ENCODE results near the gene DPYD. TPM values are rescaled to one million over a fixed set of nuclear protein-coding genes. Genes with fewer than 3 reads are reported as not detected.

Gene DPYD
- total and polyA plus RNA-seq, 9 of the 15 experiments (the other 6 are each of a cell fraction or from before 2014, with no cell fraction given), result 0.03 to 0.25 (median 0.08) TPM; not detected in 2

GRCh38 chr1:97077221-97077620 is 843.6 kb downstream of the DPYD start:
- Histone ChIP-seq H3K9me3 (replicated peaks; ENCODE audit: control insufficient read depth, insufficient read depth, low read depth, low read length) (no peaks in the 10 kb centered on the region; the same call in 1 of the 2 replicates), H3K4me2 (ENCODE audit: insufficient read depth, low read length) (no peak overlapping the region), H3K9me1 (ENCODE audit: control insufficient read depth, insufficient read depth, low read length) (no peaks in the 10 kb centered on the region), H3K27ac (ENCODE audit: extremely low read depth, low read depth, low read length) (no peak overlapping the region), H2AFZ (ENCODE audit: low read depth, low read length) (no peak overlapping the region), H3K36me3 (ENCODE audit: control insufficient read depth, insufficient read depth, low read length) (no peaks in the 10 kb centered on the region), H3K4me3 (no peak overlapping the region), H3K9ac (ENCODE audit: insufficient read depth in 1 of 2, low read depth in 2 of 2, low read length in 2 of 2) (no peak overlapping the region), H3K79me2 (ENCODE audit: control insufficient read depth, insufficient read depth, low read length) (no peaks in the 10 kb centered on the region), H3K4me1 (replicated peaks in 1 of 2; ENCODE audit: control insufficient read depth in 2 of 2, insufficient read depth in 2 of 2, low read length in 2 of 2) (no peaks in the 10 kb centered on the region), H4K20me1 (replicated peaks; ENCODE audit: control insufficient read depth, insufficient read depth, low read length) (no peaks in the 10 kb centered on the region), H3K27me3 (ENCODE audit: control insufficient read depth in 2 of 2, insufficient read depth in 2 of 2, low read length in 2 of 2) (no peaks in the 10 kb centered on the region)
- no peak for ATAC-seq
- TF ChIP-seq ZBTB49 (CRISPR knock-in tag; IDR thresholded peaks at IDR 0.05; ENCODE audit: borderline replicate concordance) (no peak), PHTF2 (CRISPR knock-in tag; IDR thresholded peaks at IDR 0.05) (no peak), EZH2 (IDR thresholded peaks at IDR 0.05; ENCODE audit: borderline replicate concordance, low read depth, low read length) (no peak), ZBTB1 (CRISPR knock-in tag; IDR thresholded peaks at IDR 0.05; ENCODE audit: borderline replicate concordance, low read depth) (no peak), KAT7 (CRISPR knock-in tag; IDR thresholded peaks at IDR 0.05; ENCODE audit: borderline replicate concordance) (no peak), XRCC3 (IDR thresholded peaks at IDR 0.05) (no peak)
- 0% methylated on average over 2 of the region's 2 CpGs for WGBS (ENCODE audit: insufficient coverage, low coverage, missing lambda C conversion rate)
- FAIRE-seq, result no peak
- CTCF ChIA-PET (ENCODE audit: low intra/inter-chr PET ratio), result no interaction called here
- in situ Hi-C loops (cut with MboI), result no loop called here
- POLR2A ChIA-PET, result no interaction called here
- no TSS peak for BruUV-seq (replicated peaks)
- intact Hi-C loops (cut with micrococcal nuclease), result no loop called here
- DNase-seq (ENCODE audit: extremely low read depth in 1 of 4, low spot score in 3 of 4), result no peak
